Gastroesophageal sphincter (tissue), 3 donors: ENCODE results near the gene THSD4.

Experiments
- POLR2A ChIP-seq, 2 donors: fragments of 450-650 bp; IDR thresholded peaks; one replicate each; pipeline ENCODE4 v1.6.1; 2017; ENCODE audit warnings: antibody characterized with exemption in 2 of 2, mild to moderate bottlenecking in 2 of 2, moderate library complexity in 1 of 2
- POLR2AphosphoS5 ChIP-seq: sonication (generic); formaldehyde crosslinking; IDR thresholded peaks from one replicate; pipeline ENCODE4 v1.6.1; 2017; ENCODE audit warnings: antibody characterized with exemption
- TF ChIP-seq, protein P1 (sequence below), 4 experiments: fragments of 200-600 bp in 2 of 4; fragments of 450-650 bp in 2 of 4; sonication (generic) in 1 of 4; IDR thresholded peaks; one replicate each; pipeline ENCODE4 v1.5.1; 2017 to 2019; ENCODE audit warnings: antibody characterized with exemption in 4 of 4, mild to moderate bottlenecking in 2 of 4, moderate library complexity in 2 of 4

DNA sequence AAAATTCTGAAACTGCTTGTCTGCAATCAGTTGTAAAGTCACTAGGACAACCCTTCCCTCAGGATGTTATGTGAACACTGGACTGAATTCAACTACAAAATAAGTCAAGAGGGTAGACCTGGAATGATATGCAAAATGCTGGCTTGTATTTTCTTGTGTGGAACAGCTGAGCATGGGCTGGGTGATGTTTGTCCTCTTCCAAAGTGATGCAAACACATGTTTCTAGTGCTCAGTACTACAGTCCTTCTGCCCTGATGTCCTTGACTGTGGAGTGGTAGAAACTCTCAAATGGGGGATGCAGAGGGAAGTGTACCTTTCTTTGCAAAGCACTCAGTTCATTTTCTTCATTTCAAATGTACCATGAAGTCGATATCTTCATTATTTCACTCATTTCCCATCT, 258.6 kb downstream of the THSD4 start:
- TF ChIP-seq POLR2A (IDR thresholded peaks at IDR 0.05) (no peak), POLR2AphosphoS5 (no peak)
- TF ChIP-seq, protein P1, sequence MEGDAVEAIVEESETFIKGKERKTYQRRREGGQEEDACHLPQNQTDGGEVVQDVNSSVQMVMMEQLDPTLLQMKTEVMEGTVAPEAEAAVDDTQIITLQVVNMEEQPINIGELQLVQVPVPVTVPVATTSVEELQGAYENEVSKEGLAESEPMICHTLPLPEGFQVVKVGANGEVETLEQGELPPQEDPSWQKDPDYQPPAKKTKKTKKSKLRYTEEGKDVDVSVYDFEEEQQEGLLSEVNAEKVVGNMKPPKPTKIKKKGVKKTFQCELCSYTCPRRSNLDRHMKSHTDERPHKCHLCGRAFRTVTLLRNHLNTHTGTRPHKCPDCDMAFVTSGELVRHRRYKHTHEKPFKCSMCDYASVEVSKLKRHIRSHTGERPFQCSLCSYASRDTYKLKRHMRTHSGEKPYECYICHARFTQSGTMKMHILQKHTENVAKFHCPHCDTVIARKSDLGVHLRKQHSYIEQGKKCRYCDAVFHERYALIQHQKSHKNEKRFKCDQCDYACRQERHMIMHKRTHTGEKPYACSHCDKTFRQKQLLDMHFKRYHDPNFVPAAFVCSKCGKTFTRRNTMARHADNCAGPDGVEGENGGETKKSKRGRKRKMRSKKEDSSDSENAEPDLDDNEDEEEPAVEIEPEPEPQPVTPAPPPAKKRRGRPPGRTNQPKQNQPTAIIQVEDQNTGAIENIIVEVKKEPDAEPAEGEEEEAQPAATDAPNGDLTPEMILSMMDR (IDR thresholded peaks at IDR 0.05), result no peak
